Erythroblast (primary cell): ENCODE results near the gene MARK2.

ENCODE experiments used
- GATA1 ChIP-seq: IDR thresholded peaks from 2 replicates; pipeline ENCODE4 v1.6.1; 2011; ENCODE audit warnings: low read depth, mild to moderate bottlenecking, control low read depth, low read length, moderate library complexity
- POLR2A ChIP-seq: IDR thresholded peaks from 2 replicates; pipeline ENCODE4 v1.6.1; 2011; ENCODE audit warnings: mild to moderate bottlenecking, low read length

DNA sequence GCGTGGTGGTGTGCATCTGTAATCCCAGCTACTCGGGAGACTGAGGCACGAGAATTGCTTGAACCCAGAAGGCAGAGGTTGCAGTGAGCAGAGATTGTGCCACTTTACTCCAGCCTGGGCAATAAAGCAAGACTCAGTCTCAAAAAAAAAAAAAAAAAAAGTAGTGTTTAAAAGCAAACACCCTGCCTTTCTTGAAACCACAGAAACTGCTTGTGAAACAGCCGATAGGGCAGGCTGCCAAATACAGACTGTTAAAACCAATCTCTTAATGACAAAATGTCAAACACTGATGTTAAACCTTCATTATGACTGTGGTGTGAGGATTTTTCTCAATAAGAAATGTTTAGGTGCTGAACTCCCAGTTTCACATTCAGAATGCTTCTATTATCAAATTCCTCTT lies 27.3 kb downstream of the MARK2 start:
- TF ChIP-seq POLR2A = no peak
- TF ChIP-seq GATA1 = no peak
